GM12874 (cell line): ENCODE measurements around the gene ANGPTL7.

Source experiments
- CTCF ChIP-seq: IDR thresholded peaks from 2 replicates; pipeline ENCODE4 v1.5.1; 2011; ENCODE audit warnings: low read depth, mild to moderate bottlenecking, control low read depth, low read length, moderate library complexity; ENCODE audit not compliant: insufficient read depth

ANGPTL7 gene

DNA sequence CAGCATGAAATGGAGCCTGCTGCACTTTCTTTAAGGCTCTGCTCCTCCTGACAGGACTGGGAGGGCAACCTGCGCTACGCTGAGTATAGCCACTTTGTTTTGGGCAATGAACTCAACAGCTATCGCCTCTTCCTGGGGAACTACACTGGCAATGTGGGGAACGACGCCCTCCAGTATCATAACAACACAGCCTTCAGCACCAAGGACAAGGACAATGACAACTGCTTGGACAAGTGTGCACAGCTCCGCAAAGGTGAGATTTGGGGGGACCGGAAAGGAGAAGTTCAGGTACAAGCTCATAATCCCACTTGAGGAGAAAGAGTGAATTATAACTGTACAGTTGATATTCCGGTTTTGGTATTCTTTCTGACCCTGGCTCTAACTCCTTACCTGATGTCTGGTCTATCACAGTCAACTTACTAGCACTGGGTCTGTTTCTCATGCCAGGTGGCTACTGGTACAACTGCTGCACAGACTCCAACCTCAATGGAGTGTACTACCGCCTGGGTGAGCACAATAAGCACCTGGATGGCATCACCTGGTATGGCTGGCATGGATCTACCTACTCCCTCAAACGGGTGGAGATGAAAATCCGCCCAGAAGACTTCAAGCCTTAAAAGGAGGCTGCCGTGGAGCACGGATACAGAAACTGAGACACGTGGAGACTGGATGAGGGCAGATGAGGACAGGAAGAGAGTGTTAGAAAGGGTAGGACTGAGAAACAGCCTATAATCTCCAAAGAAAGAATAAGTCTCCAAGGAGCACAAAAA lies 5.4 kb downstream of the ANGPTL7 start:
- TF ChIP-seq CTCF = no peak

DNA sequence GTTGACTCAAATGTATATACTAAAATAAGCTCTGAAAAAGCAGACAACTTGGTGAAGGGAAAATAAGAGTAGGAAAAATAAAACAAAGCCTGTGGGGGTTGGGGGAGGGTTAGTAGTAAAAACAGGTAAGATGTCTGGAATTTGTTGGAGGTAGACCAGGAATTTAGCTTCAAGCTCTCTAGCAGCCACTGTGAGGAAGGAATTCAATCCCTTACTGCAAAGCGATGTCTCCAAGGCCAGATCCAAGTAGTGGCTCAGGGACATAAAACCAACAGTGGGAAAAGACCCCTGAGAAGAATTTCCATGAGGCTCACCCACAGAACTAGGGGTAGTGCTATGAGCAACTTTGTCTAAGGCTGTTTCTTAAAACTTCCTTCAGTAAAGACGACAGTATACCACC lies 7.8 kb downstream of the ANGPTL7 start:
- no peak for TF ChIP-seq CTCF

DNA sequence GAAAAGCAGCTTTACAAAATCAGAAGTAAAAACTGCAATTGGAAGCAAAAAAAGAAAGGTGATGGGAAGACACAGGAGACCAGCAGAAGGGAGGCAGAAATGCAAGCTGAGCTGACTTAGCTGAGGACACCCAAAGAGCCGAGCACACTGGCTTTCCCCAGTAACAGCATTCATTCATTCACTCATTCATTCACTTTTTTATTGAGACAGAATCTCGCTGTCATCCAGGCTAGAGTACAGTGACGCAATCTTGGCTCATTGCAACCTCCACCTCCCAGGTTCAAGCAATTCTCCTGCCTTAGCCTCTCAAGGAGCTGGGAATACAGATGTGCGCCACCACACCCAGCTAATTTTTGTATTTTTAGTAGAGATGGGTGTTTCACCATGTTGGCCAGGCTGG lies 8.2 kb downstream of the ANGPTL7 start:
- TF ChIP-seq CTCF = no peak

GRCh38 chr1:11198257-11198656 lies 9.1 kb downstream of the ANGPTL7 start:
- no peak for TF ChIP-seq CTCF

GRCh38 chr1:11198851-11199594 lies 9.9 kb downstream of the ANGPTL7 start:
- TF ChIP-seq CTCF = no peak

DNA sequence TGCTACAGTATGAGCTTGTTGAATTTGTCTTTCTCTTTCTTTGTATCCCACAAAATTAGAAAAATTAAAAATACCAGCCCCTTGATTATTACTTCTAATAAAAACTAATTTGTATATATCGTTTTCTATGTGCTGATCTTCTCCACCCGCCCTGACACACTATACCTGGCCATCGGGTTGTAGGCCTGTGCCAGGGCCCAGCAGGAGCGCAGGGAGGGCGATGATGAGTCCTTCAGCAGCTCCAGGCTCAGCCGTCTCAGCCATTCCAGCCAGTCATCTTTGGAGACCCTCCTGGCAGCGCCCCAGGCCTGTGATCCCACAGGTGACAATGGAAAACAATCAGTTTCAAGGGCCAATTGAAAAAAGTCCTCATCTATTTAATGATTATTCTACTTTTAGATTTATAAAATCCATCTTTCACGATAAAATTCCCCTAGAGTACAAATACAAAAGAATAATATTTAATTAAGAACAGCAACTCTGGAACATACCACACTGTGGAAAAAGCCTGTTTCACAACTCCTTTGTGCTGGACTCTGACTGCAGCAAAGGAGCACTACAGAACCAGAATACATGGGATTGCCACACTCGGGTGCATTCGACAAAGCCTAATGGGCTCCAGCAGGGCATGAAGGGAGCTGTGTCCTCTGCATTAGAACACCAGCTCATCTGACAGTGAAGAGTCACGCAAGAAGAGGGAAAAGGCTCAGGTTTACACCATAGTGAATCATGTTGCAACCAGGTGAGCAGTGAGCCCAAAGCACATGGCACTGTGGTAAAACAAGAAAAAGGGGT lies 15.4 kb downstream of the ANGPTL7 start:
- TF ChIP-seq CTCF = no peak
